PFSK-1 (cell line): ENCODE measurements around the gene SLC27A3.

Experiments
- FOXP2 ChIP-seq: optimal IDR thresholded peaks from 2 replicates; pipeline ENCODE3; 2011; ENCODE audit warnings: borderline replicate concordance, control low read depth, inconsistent platforms; ENCODE audit not compliant: insufficient read depth; ENCODE audit errors: extremely low read length, extremely low read depth
- POLR2AphosphoS5 ChIP-seq: IDR thresholded peaks from 2 replicates; pipeline ENCODE4 v1.6.1; 2012; ENCODE audit warnings: low read depth, mild to moderate bottlenecking, control low read depth, low read length, moderate library complexity
- SIN3A ChIP-seq: IDR thresholded peaks from 2 replicates; pipeline ENCODE4 v1.6.1; 2012; ENCODE audit warnings: mild to moderate bottlenecking, low read length, moderate library complexity, borderline replicate concordance; ENCODE audit not compliant: insufficient read depth
- TAF1 ChIP-seq: IDR thresholded peaks from 2 replicates; pipeline ENCODE4 v1.6.1; 2012; ENCODE audit warnings: low read length, control low read depth, borderline replicate concordance; ENCODE audit not compliant: insufficient read depth
- TF ChIP-seq, protein P1 (sequence below), 2 experiments: IDR thresholded peaks; 2 replicates each; pipeline versions ENCODE4 v1.6.1 to v1.8.0; 2011 to 2012; ENCODE audit warnings: low read depth in 2 of 2, low read length in 2 of 2, control low read depth in 1 of 2, inconsistent platforms in 1 of 2, mild to moderate bottlenecking in 1 of 2, moderate library complexity in 1 of 2; ENCODE audit not compliant: insufficient read depth in 1 of 2

Gene SLC27A3

DNA sequence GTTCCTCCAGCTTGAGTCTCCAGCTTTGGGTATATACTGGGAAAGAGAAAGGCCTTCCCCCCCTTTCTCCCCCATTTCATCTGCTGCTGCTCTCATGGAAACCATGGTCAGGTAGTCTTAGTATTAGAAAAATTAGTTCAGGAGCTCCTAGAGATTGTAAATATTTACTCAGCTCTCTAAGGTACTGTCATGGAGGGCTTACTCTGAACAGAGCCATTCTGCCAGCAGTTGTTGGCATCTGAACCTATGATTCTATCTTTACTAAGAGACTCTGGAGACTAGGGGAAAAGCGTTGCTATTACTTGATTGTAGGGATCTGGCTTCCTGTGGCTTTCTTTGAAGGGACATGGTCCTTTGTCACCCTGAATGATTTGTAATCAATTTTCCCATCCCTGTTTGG lies 41.2 kb upstream of the SLC27A3 start:
- no peak for TF ChIP-seq SIN3A
- TF ChIP-seq, protein P1, sequence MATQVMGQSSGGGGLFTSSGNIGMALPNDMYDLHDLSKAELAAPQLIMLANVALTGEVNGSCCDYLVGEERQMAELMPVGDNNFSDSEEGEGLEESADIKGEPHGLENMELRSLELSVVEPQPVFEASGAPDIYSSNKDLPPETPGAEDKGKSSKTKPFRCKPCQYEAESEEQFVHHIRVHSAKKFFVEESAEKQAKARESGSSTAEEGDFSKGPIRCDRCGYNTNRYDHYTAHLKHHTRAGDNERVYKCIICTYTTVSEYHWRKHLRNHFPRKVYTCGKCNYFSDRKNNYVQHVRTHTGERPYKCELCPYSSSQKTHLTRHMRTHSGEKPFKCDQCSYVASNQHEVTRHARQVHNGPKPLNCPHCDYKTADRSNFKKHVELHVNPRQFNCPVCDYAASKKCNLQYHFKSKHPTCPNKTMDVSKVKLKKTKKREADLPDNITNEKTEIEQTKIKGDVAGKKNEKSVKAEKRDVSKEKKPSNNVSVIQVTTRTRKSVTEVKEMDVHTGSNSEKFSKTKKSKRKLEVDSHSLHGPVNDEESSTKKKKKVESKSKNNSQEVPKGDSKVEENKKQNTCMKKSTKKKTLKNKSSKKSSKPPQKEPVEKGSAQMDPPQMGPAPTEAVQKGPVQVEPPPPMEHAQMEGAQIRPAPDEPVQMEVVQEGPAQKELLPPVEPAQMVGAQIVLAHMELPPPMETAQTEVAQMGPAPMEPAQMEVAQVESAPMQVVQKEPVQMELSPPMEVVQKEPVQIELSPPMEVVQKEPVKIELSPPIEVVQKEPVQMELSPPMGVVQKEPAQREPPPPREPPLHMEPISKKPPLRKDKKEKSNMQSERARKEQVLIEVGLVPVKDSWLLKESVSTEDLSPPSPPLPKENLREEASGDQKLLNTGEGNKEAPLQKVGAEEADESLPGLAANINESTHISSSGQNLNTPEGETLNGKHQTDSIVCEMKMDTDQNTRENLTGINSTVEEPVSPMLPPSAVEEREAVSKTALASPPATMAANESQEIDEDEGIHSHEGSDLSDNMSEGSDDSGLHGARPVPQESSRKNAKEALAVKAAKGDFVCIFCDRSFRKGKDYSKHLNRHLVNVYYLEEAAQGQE (IDR thresholded peaks at IDR 0.05; ENCODE audit: insufficient read depth in 1 of 2, low read depth in 2 of 2, low read length in 2 of 2): no peak
- TF ChIP-seq TAF1: no peak

DNA sequence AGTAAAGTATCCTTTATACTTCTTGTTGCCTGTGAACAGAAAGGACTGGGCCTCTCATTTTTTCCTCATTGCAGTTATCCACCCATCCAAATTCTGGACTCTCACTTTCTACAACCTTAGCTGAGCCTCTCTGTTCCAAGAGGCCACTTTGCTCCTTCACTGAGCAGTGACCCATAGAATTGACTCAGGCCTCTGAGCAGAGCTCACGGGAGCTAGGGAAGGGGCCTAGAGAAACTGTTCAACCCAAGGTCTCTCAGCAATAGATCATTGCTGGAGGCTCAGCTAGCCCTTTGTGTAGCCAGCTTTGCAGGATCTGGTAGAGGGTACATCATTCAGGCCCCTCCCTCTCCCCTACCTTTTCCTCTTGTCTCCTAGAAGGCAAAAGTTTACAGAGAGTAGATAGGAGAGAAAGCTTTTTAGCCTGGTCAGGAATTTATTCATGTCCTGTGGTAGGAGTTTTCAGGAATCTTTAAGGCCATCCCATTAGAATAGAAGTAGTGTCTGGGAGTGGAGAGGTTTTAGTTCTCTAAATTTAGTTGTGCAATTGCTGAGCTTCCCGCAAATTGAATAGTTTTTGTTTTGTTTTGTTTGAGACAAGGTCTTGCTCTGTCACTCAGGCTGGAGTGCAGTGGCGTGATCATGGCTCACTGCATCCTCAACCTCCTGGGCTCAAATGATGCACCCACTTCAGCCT lies 40.7 kb upstream of the SLC27A3 start:
- TF ChIP-seq TAF1: no peak
- TF ChIP-seq SIN3A: no peak
- no peak for TF ChIP-seq FOXP2
- TF ChIP-seq, protein P1 (IDR thresholded peaks at IDR 0.05; ENCODE audit: insufficient read depth in 1 of 2, low read depth in 2 of 2, low read length in 2 of 2): no peak
- TF ChIP-seq POLR2AphosphoS5: no peak

DNA sequence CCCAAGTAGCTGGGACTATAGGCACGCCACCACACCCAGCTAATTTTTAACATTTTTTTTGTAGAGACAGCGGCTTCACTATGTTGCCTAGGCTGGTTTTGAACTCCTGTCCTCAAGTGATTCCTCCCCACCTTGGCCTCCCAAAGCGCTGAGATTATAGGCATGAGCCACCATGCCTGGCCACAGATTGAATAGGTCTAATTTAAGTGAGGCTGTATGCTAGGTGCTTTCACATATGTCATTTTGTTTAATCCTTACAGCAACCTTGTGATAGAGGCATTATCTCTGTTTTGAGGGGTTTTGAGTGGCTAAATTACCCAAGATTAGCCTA lies 40.2 kb upstream of the SLC27A3 start:
- TF ChIP-seq, protein P1 (IDR thresholded peaks at IDR 0.05; ENCODE audit: insufficient read depth in 1 of 2, low read depth in 2 of 2, low read length in 2 of 2): no peak
- TF ChIP-seq FOXP2: no peak
- no peak for TF ChIP-seq POLR2AphosphoS5
- no peak for TF ChIP-seq SIN3A
- TF ChIP-seq TAF1: no peak

DNA sequence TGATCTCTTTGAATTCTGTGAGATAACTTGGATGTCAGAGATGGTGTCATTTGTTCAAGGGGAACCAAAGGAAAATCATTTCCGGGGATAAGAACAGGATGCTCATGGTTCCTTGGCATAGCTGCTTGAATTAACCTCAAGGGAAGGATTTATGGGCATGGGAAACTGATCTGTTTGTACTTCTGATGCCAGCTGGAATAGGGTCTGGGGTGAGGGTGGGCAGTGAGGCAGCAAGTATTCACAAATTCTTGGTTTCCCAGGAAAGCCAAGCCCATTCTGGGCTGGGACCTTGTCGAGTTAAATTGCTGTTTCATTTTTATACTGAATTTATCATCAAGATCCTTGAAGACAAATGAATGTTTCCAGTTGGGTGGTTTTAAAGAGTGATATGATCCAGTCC lies 33.2 kb upstream of the SLC27A3 start:
- TF ChIP-seq POLR2AphosphoS5 (no peak), TAF1 (no peak), SIN3A (no peak), FOXP2 (no peak)
- TF ChIP-seq, protein P1 (IDR thresholded peaks at IDR 0.05; ENCODE audit: insufficient read depth in 1 of 2, low read depth in 2 of 2, low read length in 2 of 2): no peak

DNA sequence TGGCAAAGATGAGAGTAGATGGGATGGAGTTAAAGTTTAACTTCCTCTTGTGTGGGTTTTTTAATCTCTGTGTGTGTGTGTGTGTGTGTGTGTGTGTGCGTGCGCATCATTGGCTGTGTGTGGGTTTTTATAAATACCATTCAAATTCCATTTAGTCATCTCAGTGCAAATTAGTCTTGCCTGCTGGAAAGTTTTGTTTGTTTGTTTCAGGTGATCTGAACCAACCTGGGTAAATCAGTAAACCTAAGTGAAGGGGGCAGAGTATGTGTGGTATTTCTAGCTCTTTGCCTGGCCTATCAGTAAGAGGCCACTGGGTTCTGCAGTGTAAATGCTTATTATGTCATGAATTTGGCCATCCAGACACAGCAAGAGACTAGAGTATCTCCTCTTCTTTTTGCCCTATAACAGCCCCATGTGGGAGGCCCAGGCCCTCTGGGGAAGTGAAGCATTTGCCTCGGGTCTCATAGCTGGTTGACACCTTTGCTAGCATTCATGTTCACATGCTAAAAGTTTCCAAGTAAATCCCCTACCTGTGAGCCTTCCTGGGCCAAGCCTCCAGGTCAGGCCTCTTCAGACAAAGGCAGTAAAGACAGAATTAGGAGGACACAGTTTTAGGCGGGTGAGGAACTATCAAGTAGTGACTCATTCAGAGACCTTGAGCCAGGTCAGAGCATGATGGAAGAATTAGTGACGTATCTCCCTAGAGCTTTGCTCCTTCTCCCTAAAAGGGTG lies 32.6 kb upstream of the SLC27A3 start:
- TF ChIP-seq POLR2AphosphoS5: no peak
- TF ChIP-seq SIN3A: no peak
- no peak for TF ChIP-seq TAF1
- no peak for TF ChIP-seq FOXP2
- TF ChIP-seq, protein P1 (IDR thresholded peaks at IDR 0.05; ENCODE audit: insufficient read depth in 1 of 2, low read depth in 2 of 2, low read length in 2 of 2): no peak
